GM23338 (cell line): Measurements from ENCODE around the gene CTXN3.

Source experiments
- CREB1 ChIP-seq: fragments of 250-450 bp; sonication (Bioruptor Pico); IDR thresholded peaks from 2 replicates; pipeline ENCODE4 v1.5.0; 2020; ENCODE audit warnings: low read depth, mild to moderate bottlenecking, moderate library complexity
- CTCF ChIP-seq, 2 experiments: fragments of 200-600 bp in 1 of 2; sonication (generic) in 1 of 2; conservative IDR thresholded peaks; 2 replicates each; pipeline versions ENCODE4 v1.5.1 to v1.6.1; 2016 to 2017; ENCODE audit warnings: antibody characterized with exemption in 2 of 2, low read depth in 2 of 2, mild to moderate bottlenecking in 2 of 2, moderate library complexity in 1 of 2
- ETS1 ChIP-seq: IDR thresholded peaks from 2 replicates; pipeline ENCODE4 v1.6.1; 2016; ENCODE audit warnings: antibody characterized with exemption
- EZH2 ChIP-seq: fragments of 200-600 bp; sonication (generic); IDR thresholded peaks from one replicate; pipeline ENCODE4 v1.8.0; 2017; ENCODE audit warnings: antibody characterized with exemption, mild to moderate bottlenecking, low read depth; ENCODE audit not compliant: unreplicated experiment
- EZH2phosphoT487 ChIP-seq: fragments of 200-600 bp; sonication (generic); IDR thresholded peaks from one replicate; pipeline ENCODE4 v1.8.1; 2018; ENCODE audit warnings: antibody characterized with exemption; ENCODE audit not compliant: unreplicated experiment
- JUNB ChIP-seq: IDR thresholded peaks from one replicate; pipeline ENCODE4 v1.6.1; 2016; ENCODE audit warnings: antibody characterized with exemption; ENCODE audit not compliant: unreplicated experiment
- POLR2AphosphoS5 ChIP-seq: IDR thresholded peaks from 2 replicates; pipeline ENCODE4 v1.6.1; 2016; ENCODE audit warnings: antibody characterized with exemption, low read depth
- REST ChIP-seq: IDR thresholded peaks from one replicate; pipeline ENCODE4 v1.6.1; 2018; ENCODE audit warnings: antibody characterized with exemption; ENCODE audit not compliant: unreplicated experiment
- STAT1 ChIP-seq: IDR thresholded peaks from one replicate; pipeline ENCODE4 v1.6.1; 2016; ENCODE audit warnings: antibody characterized with exemption; ENCODE audit not compliant: unreplicated experiment
- ZNF114 ChIP-seq: fragments of 250-450 bp; sonication (Bioruptor Pico); IDR thresholded peaks from 2 replicates; pipeline ENCODE4 v1.5.0; 2020; ENCODE audit warnings: mild to moderate bottlenecking, moderate library complexity
- ZNF331 ChIP-seq: fragments of 250-450 bp; sonication (Bioruptor Pico); IDR thresholded peaks from 2 replicates; pipeline ENCODE4 v1.5.0; 2020; ENCODE audit warnings: low read depth, mild to moderate bottlenecking, moderate library complexity

GRCh38 chr5:127694518-127695171 is 45.8 kb downstream of the CTXN3 start:
- TF ChIP-seq CTCF (conservative IDR thresholded peaks at IDR 0.05; ENCODE audit: low read depth in 2 of 2) (no peak), ETS1 (no peak), ZNF114 (CRISPR knock-in tag) (no peak), ZNF331 (no peak), REST (no peak), JUNB (no peak), POLR2AphosphoS5 (no peak), EZH2 (no peak), EZH2phosphoT487 (no peak), CREB1 (CRISPR knock-in tag) (no peak), STAT1 (no peak)
